Common myeloid progenitor, CD34-positive (primary cell): ENCODE results near the gene ZFP30.

Source experiments
- CTCF ChIA-PET: fragments of 350-600 bp; sonication (Branson Sonifier 250); formaldehyde crosslinking; loops from one replicate; lab custom pipeline; 2021; ENCODE audit warnings: antibody characterized with exemption; lab: Charles Lee
- POLR2A ChIA-PET: fragments of 350-600 bp; sonication (Branson Sonifier 250); formaldehyde crosslinking; loops from one replicate; lab custom pipeline; 2021; ENCODE audit warnings: antibody characterized with exemption; lab: Charles Lee
- DNase-seq, 3 donors: peaks; one replicate each; pipeline versions ENCODE4 v3.0.0 to v3.0.0-alpha.2; 2013
- H3K27ac ChIP-seq, 2 experiments: 1 replicate in 1 of 2; 2 replicates in 1 of 2; pipeline ENCODE4 v1.7.0; 2013; ENCODE audit warnings: inconsistent platforms in 2 of 2, low read length in 2 of 2, mild to moderate bottlenecking in 2 of 2, low read depth in 1 of 2, moderate library complexity in 1 of 2; ENCODE audit not compliant: severe bottlenecking in 2 of 2, insufficient read depth in 1 of 2, poor library complexity in 1 of 2
- H3K27me3 ChIP-seq, 5 experiments: replicated peaks in 2 of 5; 1 replicate in 3 of 5; 2 replicates in 2 of 5; pipeline versions ENCODE4 v1.6.1 to v1.7.0; 2013; ENCODE audit warnings: low read length in 4 of 5, mild to moderate bottlenecking in 2 of 5, moderate library complexity in 2 of 5, inconsistent platforms in 1 of 5; ENCODE audit not compliant: insufficient read depth in 5 of 5, control insufficient read depth in 4 of 5
- H3K36me3 ChIP-seq, 4 experiments: 1 replicate in 2 of 4; 2 replicates in 2 of 4; pipeline versions ENCODE4 v1.6.1 to v1.7.0; 2013; ENCODE audit warnings: low read length in 3 of 4, control low read depth in 1 of 4, mild to moderate bottlenecking in 1 of 4; ENCODE audit not compliant: control insufficient read depth in 4 of 4, insufficient read depth in 4 of 4
- H3K4me1 ChIP-seq, 4 experiments: 1 replicate in 3 of 4; 2 replicates in 1 of 4; pipeline versions ENCODE4 v1.6.1 to v1.7.1; 2013; ENCODE audit warnings: low read length in 3 of 4, mild to moderate bottlenecking in 3 of 4, control low read depth in 1 of 4, inconsistent platforms in 1 of 4, moderate library complexity in 1 of 4; ENCODE audit not compliant: control insufficient read depth in 4 of 4, insufficient read depth in 4 of 4; ENCODE audit errors: control extremely low read depth in 1 of 4
- H3K4me3 ChIP-seq, 7 experiments: 1 replicate in 4 of 7; 2 replicates in 3 of 7; pipeline versions ENCODE4 v1.5.1 to v1.7.0; 2013; ENCODE audit warnings: mild to moderate bottlenecking in 7 of 7, low read length in 6 of 7, moderate library complexity in 6 of 7, inconsistent platforms in 2 of 7, low read depth in 2 of 7, control low read depth in 1 of 7; ENCODE audit not compliant: insufficient read depth in 4 of 7, control insufficient read depth in 1 of 7; ENCODE audit errors: extremely low read depth in 1 of 7
- H3K9me3 ChIP-seq, 5 experiments: 1 replicate in 4 of 5; 2 replicates in 1 of 5; pipeline versions ENCODE4 v1.6.1 to v1.7.1; 2013; ENCODE audit warnings: low read length in 4 of 5, mild to moderate bottlenecking in 2 of 5, inconsistent platforms in 1 of 5, low read depth in 1 of 5, moderate library complexity in 1 of 5; ENCODE audit not compliant: control insufficient read depth in 4 of 5, insufficient read depth in 2 of 5; ENCODE audit errors: control extremely low read depth in 1 of 5
- WGBS: methylation state at CpG from one replicate; pipeline ENCODE4 v1.1.5; 2013; ENCODE audit not compliant: insufficient coverage; 5-methylcytosine and 5-hydroxymethylcytosine counted together

Gene ZFP30

DNA sequence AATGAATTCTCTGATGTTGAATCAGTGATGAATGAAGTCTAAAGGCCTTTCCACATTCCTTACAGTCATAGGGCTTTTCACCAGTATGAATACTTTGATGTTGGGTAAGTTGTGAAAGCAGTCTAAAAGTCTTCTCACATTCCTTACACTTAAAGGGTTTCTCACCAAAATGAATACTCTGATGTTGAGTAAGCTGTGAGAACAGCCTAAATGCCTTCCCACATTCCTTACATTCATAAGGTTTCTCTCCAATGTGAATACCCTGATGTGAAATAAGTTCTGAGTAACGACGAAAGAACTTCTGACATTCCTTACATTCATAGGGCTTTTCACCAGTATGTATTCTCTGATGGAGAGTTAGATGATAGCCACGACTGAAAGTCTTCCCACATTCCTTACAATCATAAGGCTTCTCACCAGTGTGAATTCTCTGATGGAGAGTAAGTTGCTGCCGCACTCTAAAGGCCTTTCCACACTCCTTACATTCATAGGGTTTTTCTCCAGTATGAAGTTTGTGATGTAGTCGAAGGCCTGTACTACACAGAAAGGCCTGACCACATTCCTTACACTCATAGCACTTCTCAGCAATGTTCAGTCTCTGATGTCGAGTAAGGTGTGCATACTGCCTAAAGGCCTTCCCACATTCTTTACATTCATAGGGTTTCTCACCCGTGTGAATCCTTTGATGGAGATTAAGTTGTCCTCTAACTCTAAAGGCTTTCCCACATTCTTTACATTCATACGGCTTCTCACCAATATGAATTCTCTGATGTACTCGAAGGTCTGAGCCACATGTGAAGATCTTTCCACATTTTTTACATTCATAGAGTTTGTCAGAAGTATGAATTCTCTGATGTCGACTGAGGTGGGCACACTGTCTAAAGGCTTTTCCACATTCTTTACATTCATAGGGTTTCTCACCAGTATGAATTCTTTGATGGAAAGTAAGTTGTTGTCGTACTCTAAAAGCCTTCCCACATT lies 19.9 kb downstream of the ZFP30 start:
- Histone ChIP-seq H3K4me1 (no peaks in the 10 kb centered on the region), H3K27me3 (no peaks in the 10 kb centered on the region), H3K4me3 (peak overlapping the region in 1 of 7 experiments; percentile 36), H3K27ac (no peak overlapping the region), H3K9me3 (peaks cover 17 to 79% (median 43%) of the 10 kb centered on the region in 5 experiments), H3K36me3 (peaks cover 20 to 55% (median 26%) of the 10 kb centered on the region in 4 experiments)
- ChIA-PET POLR2A (no interaction called here), CTCF (no interaction called here)
- 98% methylated on average over 4 of the region's 11 CpGs for WGBS
- no peak for DNase-seq

DNA sequence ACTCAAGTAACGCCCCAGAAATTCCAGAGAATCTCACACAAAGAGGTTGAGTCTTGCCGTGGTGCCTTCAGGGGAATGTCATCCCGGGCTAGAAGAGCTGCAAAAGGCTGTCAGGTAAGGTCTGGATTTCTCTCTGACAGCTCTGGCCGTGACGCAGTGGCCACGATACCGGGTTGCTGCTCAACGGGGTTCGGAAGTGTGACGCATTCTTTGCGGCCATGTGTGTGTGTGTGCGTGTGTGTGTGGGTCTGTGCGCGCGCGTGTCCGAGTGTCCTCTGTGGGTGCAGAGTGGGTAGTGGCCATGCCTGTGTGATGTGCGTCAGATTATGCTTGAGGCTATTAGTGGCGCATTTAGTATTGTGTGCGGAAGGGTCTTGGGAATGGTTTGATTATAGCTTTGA lies 60.3 kb downstream of the ZFP30 start:
- ChIA-PET CTCF (no interaction called here), POLR2A (interaction anchor here (0.7 to 1.4 kb wide), 3 partner anchors 60 to 97 kb away, joined by 3 read pairs; partner anchors contain the start of genes ZFP30 and ZNF793)
- H3K4me1 ChIP-seq, result peaks cover 6 to 17% (median 12%) of the 10 kb centered on the region in 4 experiments
- peaks cover 6 to 20% (median 11%) of the 10 kb centered on the region in 5 experiments for H3K9me3 ChIP-seq
- no peaks in the 10 kb centered on the region for H3K27me3 ChIP-seq
- H3K4me3 ChIP-seq, result peak overlapping the region; percentile 81 to 100 (median 90)
- WGBS, result 0% methylated on average over 9 of the region's 20 CpGs
- DNase-seq, result peak; percentile 72 to 92 (median 89)
- peaks cover 0 to 22% (median 5%) of the 10 kb centered on the region in 4 experiments for H3K36me3 ChIP-seq
- H3K27ac ChIP-seq, result peak overlapping the region; percentile 88

DNA sequence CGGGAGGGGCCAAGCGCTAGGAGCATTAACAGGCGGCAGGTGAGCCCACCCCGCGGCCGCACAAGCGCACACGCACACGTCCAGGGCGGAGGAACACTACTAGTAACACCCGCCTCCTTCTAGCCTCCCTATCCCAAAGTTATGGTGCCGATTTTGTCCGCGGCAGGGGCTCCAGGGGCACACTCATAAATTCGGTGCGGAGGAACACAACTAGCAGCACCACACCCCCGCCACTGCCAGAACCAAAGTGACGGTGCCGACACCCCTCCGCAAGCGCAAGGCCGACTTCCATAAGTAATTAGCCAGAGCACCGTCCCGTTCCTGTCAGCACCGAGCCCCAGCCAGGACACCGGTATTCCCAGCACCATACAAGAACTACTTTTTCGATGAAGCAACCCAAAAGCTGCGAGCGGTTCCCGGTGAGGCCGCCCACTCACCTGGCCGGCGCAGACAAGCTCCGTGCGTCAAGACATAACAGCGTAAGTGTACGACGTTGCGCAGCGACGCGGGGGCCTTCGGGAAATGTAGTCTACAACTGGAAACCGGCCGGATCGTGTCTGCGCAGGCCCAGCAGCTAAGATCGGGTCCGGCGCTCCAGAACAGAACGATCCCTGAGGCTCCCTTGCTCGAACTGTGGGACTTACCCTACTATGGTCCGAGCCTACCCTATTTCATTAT lies 60.8 kb downstream of the ZFP30 start, which contains the start of the genes ZNF540 and ZNF571:
TSS of gene ZNF540 (plus strand) at position 573 of the 678 bp plus-strand sequence. CDS start 3,572 bp downstream, outside the sequence.
TSS of gene ZNF571 (minus strand) at position 489 of the 678 bp plus-strand sequence. CDS start 8,116 bp downstream, outside the sequence.
- H3K27me3 ChIP-seq, result no peaks in the 10 kb centered on the region
- H3K36me3 ChIP-seq, result peaks cover 0 to 17% (median 3%) of the 10 kb centered on the region in 4 experiments
- peak; percentile 95 to 98 (median 97) for DNase-seq
- peaks cover 6 to 19% (median 13%) of the 10 kb centered on the region in 5 experiments for H3K9me3 ChIP-seq
- ChIA-PET CTCF (no interaction called here), POLR2A (interaction anchor here (0.7 to 1.4 kb wide), 4 partner anchors 61 to 185 kb away, joined by 3 read pairs; partner anchors contain the start of genes ZFP30, ZNF573 and ZNF793)
- peak within 1 kb of the TSS; percentile 88 for H3K27ac ChIP-seq
- WGBS, result 0% methylated on average over 40 of the region's 53 CpGs
- H3K4me3 ChIP-seq, result peak within 1 kb of the TSS; percentile 81 to 100 (median 90)
- peaks cover 6 to 17% (median 12%) of the 10 kb centered on the region in 4 experiments for H3K4me1 ChIP-seq

DNA sequence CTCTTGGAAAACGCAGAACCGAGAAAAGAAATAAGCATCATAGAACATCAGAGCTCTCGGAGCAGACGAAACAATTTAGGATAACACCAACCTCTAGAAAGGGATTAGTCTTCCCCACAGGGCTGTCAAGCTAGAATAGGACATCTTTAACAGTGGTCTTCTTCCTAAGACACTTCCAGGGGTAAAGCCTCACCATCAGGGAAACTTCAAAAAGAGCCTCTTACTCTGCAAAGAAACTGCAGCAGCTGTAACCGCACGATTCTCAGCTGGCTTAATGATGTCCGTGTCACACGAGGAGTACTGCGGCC lies 61.3 kb downstream of the ZFP30 start:
- H3K27ac ChIP-seq, result peak overlapping the region; percentile 88
- 0% methylated on average over 9 of the region's 9 CpGs for WGBS
- H3K9me3 ChIP-seq, result peaks cover 6 to 21% (median 13%) of the 10 kb centered on the region in 5 experiments
- peak in 2 of 3 donors; percentile 89 to 94 for DNase-seq
- no peaks in the 10 kb centered on the region for H3K27me3 ChIP-seq
- POLR2A ChIA-PET, result interaction anchor here (0.6 to 1.4 kb wide), 4 partner anchors 87 to 186 kb away, joined by 3 read pairs; partner anchors contain the start of genes ZNF573 and ZNF793
- H3K4me1 ChIP-seq, result peaks cover 6 to 17% (median 12%) of the 10 kb centered on the region in 4 experiments
- H3K36me3 ChIP-seq, result peaks cover 0 to 12% (median 3%) of the 10 kb centered on the region in 4 experiments
- CTCF ChIA-PET, result interaction anchor here (0.6 kb wide), 1 partner anchor 55 kb away, joined by 3 read pairs; no protein-coding TSS in a partner anchor
- H3K4me3 ChIP-seq, result peak overlapping the region; percentile 81 to 100 (median 90)

GRCh38 chr19:37583340-37583739 lies 71.9 kb downstream of the ZFP30 start:
- CTCF ChIA-PET, result interaction anchor here (1.6 kb wide), 1 partner anchor 18 kb away, joined by 4 read pairs; no protein-coding TSS in a partner anchor
- POLR2A ChIA-PET, result no interaction called here

DNA sequence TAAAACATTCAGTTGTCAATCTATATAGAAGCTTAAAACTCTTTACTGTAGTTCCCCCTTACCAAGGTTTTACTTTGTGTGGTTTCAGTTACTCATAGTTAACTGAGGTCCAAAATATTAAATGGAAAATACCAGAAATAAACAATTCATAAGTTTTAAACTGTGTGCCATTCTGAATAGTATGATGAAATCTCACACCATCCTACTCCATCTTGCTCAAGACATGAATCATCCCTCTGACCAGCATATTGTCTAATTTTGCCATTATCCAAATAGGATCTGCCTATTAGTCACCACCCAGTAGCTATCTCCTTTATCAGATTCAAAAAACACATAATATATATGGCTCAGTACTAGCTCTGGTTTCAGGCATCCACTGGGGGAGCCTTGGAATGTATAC lies 83.1 kb downstream of the ZFP30 start:
- H3K9me3 ChIP-seq, result peaks cover 13 to 61% (median 38%) of the 10 kb centered on the region in 5 experiments
- ChIA-PET POLR2A (interaction anchor here (0.6 kb wide), 1 partner anchor 229 kb away, joined by 3 read pairs; no protein-coding TSS in a partner anchor), CTCF (no interaction called here)
- DNase-seq, result no peak
- H3K4me1 ChIP-seq, result no peaks in the 10 kb centered on the region
- H3K4me3 ChIP-seq, result no peak overlapping the region
- peaks cover 20 to 39% (median 22%) of the 10 kb centered on the region in 4 experiments for H3K36me3 ChIP-seq
- no peak overlapping the region for H3K27ac ChIP-seq
- H3K27me3 ChIP-seq, result no peaks in the 10 kb centered on the region

More at GRCh38 chr19:37583340-37583739, 71.9 kb downstream of the ZFP30 start:
- Histone ChIP-seq H3K27me3 (no peaks in the 10 kb centered on the region), H3K9me3 (peaks cover 19 to 91% (median 72%) of the 10 kb centered on the region in 5 experiments), H3K36me3 (peaks cover 46 to 91% (median 56%) of the 10 kb centered on the region in 4 experiments), H3K4me1 (peaks cover 0 to 2% (median 0%) of the 10 kb centered on the region in 4 experiments), H3K27ac (no peak overlapping the region), H3K4me3 (peak overlapping the region in 1 of 7 experiments; percentile 46)
- no peak for DNase-seq
- WGBS, result 100% methylated on average over 1 of the region's 2 CpGs
